ENCODE measurements around the gene ABLIM2.

ABLIM2 gene

GRCh38 chr4:7955393-7955792 is 203.2 kb downstream of the ABLIM2 start:
- Histone ChIP-seq H3K4me1 (ENCODE audit: insufficient read depth, poor library complexity, severe bottlenecking) (peaks cover 22% of the 10 kb centered on the region), H3K27me3 (ENCODE audit: insufficient read depth, poor library complexity, severe bottlenecking) (no peaks in the 10 kb centered on the region), H3K4me3 (ENCODE audit: severe bottlenecking) (no peak overlapping the region), H3K9me3 (ENCODE audit: severe bottlenecking) (peaks cover 11% of the 10 kb centered on the region), H3K27ac (ENCODE audit: poor library complexity, severe bottlenecking) (peak overlapping the region; percentile 75), H3K36me3 (ENCODE audit: low read depth) (no peaks in the 10 kb centered on the region)
- no peak for ATAC-seq (ENCODE audit: low read depth)
- TF ChIP-seq CTCF (IDR thresholded peaks at IDR 0.05; ENCODE audit: poor library complexity, severe bottlenecking) = no peak
- no peak for DNase-seq (ENCODE audit: low spot score)

DNA sequence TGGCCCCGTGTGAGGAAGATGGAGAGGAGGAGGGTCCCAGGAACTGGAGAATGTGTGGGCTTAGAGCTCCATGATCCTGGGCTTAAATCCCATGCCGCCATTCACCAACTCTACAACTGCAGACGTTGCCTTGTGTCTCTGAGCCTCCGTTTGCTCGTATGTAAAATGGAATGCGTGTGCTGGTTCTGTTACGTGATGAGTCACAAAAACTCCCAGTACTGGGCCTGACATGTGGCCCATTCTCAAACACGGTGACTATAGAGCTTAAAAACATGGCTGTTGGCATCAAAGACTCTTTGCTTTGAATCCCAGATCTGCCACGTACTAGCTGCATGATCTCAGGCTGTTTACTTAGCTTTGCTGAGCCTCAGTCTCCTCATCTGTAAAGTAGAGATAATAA is 206.0 kb downstream of the ABLIM2 start:
- no peak for ATAC-seq (ENCODE audit: low read depth)
- H3K27me3 ChIP-seq (ENCODE audit: insufficient read depth, poor library complexity, severe bottlenecking) = no peaks in the 10 kb centered on the region
- H3K36me3 ChIP-seq (ENCODE audit: low read depth) = no peaks in the 10 kb centered on the region
- peaks cover 11% of the 10 kb centered on the region for H3K9me3 ChIP-seq (ENCODE audit: severe bottlenecking)
- no peak overlapping the region for H3K4me3 ChIP-seq (ENCODE audit: severe bottlenecking)
- TF ChIP-seq CTCF (IDR thresholded peaks at IDR 0.05; ENCODE audit: poor library complexity, severe bottlenecking) = no peak
- H3K4me1 ChIP-seq (ENCODE audit: insufficient read depth, poor library complexity, severe bottlenecking) = peaks cover 12% of the 10 kb centered on the region
- no peak for DNase-seq (ENCODE audit: low spot score)
- H3K27ac ChIP-seq (ENCODE audit: poor library complexity, severe bottlenecking) = no peak overlapping the region

DNA sequence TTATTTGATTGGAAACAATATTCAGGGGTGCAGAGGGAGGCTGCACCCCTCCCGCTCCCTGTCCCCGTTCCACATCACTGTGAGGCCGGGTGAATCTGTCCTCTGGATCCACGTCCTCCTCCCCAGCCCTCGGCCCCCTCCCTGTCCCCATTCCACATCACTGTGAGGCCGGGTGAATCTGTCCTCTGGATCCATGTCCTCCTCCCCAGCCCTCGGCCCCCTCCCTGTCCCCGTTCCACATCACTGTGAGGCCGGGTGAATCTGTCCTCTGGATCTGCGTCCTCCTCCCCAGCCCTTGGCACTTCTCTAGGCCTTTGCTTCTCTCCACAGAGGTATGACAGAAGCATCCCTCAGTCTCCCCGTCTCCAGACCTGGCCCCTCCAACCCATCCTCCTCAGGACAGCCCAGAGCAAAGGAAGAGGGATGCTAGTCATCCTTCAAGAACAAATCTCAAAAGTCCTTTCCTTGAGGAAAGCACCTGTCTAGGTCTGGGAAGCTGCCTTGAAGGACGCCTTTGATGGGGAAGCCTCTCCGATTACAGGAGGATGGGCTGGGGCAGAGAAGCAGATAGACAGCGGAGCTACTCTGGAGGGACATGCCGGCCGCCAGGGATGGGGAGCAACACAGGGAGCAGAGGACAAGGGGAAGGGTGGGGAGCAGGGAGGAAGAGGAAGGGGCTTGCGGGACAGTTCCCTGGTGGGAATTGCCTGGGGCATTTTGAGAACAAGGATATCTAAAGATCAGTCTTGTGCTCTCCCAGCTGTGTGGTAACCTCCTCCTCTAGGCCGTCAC is 208.1 kb downstream of the ABLIM2 start:
- DNase-seq (ENCODE audit: low spot score) (no peak), ATAC-seq (ENCODE audit: low read depth) (no peak)
- H3K9me3 ChIP-seq (ENCODE audit: severe bottlenecking) = peaks cover 11% of the 10 kb centered on the region
- no peaks in the 10 kb centered on the region for H3K36me3 ChIP-seq (ENCODE audit: low read depth)
- H3K4me1 ChIP-seq (ENCODE audit: insufficient read depth, poor library complexity, severe bottlenecking) = peaks cover under 1% of the 10 kb centered on the region
- H3K27me3 ChIP-seq (ENCODE audit: insufficient read depth, poor library complexity, severe bottlenecking) = no peaks in the 10 kb centered on the region
- TF ChIP-seq CTCF (IDR thresholded peaks at IDR 0.05; ENCODE audit: poor library complexity, severe bottlenecking) = no peak
- no peak overlapping the region for H3K27ac ChIP-seq (ENCODE audit: poor library complexity, severe bottlenecking)
- no peak overlapping the region for H3K4me3 ChIP-seq (ENCODE audit: severe bottlenecking)

DNA sequence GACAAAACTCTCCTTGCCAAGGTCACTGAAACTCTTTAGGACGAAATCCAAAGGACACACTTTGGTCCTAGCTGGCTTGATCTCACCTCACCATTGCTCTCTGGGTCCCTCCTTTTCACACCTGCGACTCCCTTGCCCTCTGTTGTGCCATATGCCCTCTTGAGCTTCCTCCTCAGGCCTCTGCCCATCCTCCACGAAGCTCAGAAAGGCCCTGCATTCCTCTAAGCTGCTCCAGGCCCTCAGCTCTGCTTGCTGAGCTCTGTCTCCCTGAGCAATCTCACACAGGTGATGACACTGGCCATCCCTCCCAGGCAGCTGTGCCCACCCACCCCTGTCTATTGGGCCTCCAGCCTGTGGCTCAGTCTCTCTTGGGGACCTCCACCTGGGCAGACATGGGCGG is 208.9 kb downstream of the ABLIM2 start:
- ATAC-seq (ENCODE audit: low read depth) = no peak
- Histone ChIP-seq H3K9me3 (ENCODE audit: severe bottlenecking) (peaks cover 11% of the 10 kb centered on the region), H3K4me3 (ENCODE audit: severe bottlenecking) (no peak overlapping the region), H3K27me3 (ENCODE audit: insufficient read depth, poor library complexity, severe bottlenecking) (no peaks in the 10 kb centered on the region), H3K27ac (ENCODE audit: poor library complexity, severe bottlenecking) (no peak overlapping the region), H3K4me1 (ENCODE audit: insufficient read depth, poor library complexity, severe bottlenecking) (no peaks in the 10 kb centered on the region), H3K36me3 (ENCODE audit: low read depth) (no peaks in the 10 kb centered on the region)
- no peak for DNase-seq (ENCODE audit: low spot score)
- no peak for TF ChIP-seq CTCF (IDR thresholded peaks at IDR 0.05; ENCODE audit: poor library complexity, severe bottlenecking)

- Histone ChIP-seq H3K4me3 (ENCODE audit: severe bottlenecking) (no peak overlapping the region), H3K27ac (ENCODE audit: poor library complexity, severe bottlenecking) (no peak overlapping the region), H3K27me3 (ENCODE audit: insufficient read depth, poor library complexity, severe bottlenecking) (no peaks in the 10 kb centered on the region), H3K4me1 (ENCODE audit: insufficient read depth, poor library complexity, severe bottlenecking) (no peaks in the 10 kb centered on the region), H3K36me3 (ENCODE audit: low read depth) (no peaks in the 10 kb centered on the region), H3K9me3 (ENCODE audit: severe bottlenecking) (peaks cover 6% of the 10 kb centered on the region)
- ATAC-seq (ENCODE audit: low read depth) (no peak), DNase-seq (ENCODE audit: low spot score) (no peak)
- no peak for TF ChIP-seq CTCF (IDR thresholded peaks at IDR 0.05; ENCODE audit: poor library complexity, severe bottlenecking)
Measured at GRCh38 chr4:7947927-7948326, 210.7 kb downstream of the ABLIM2 start.
